Regular cardiac myocyte (primary cell): ENCODE results near the gene AHDC1. TPM values are rescaled to one million over a fixed set of nuclear protein-coding genes. Genes with fewer than 3 reads are reported as not detected.

Source experiments
- total RNA-seq: library from RNA; depleted of rRNA; stranded (reverse); fragments of >200 nt; gene quantifications from 2 replicates; pipeline ENCODE4 v1.2.3, GENCODE V29; 2014

Gene AHDC1
- 4.4 and 5.6 TPM in 2 replicates for total RNA-seq

DNA sequence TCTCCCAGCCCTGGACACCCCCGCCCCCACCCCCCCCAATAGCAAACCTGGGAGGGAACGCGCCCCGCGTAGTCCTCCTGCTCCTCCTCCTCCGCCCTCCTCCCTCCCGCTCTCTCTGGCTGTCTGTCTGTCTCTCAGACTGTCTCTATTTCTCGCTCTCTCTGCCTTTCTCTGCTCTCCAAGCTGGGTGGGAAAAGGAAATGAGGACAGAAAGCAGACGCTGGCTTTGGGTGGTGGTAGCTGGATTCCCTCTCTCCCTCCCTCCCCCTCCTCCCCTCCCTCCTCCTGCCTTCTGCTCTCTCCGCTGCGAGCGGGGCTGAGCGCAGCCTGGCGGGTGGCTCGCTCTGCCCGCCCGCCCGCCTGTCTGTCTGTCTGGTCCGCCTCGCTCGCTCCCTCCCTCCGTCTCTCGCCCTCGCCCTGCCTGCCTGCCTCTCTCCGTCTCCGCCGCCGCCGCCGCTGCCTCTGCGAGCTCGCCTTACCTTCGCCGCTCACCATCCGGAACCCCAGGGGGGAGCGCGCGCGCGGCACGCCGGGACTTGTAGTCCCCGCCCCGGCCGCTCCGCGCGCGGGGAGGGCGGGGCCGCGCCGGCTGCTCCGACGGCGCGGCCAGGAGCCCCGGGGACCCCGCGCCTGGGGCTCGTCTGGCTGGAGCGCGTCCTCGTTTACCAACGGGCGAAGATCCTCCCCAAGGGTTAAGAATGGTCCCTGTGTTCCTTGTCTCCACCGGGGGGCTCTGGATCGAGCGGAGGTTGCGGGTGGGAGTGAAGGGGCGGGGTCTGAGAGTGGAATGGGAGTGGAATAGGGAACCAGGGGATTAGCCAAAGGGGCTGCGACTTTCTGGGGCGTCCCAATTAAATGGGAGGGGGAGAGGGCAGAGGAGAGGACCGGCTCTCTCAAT lies at the start of gene AHDC1:
Gene AHDC1, minus strand, starts transcription at position 464 of the 898 bp plus-strand sequence. CDS start 52,029 bp downstream, outside the sequence.

DNA sequence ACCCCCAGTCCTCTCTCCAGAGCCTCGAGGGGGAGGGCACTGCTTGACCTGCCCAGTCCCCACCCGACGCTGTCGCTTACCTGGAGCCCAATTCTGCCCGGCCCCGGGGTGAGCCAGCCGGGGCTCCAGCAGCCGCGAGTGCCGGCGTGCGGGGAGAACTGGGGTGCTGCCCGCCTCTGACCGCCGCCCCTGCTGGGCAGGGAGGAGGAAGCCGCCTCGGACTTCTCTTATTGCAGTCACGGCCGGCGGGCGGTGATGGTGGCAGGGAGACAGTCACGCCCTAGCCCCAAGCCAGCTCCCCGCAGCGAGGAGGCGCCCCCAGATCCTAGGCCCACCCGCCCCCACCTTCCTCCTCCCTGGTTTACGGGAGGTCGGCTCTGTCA lies 31.0 kb upstream of the AHDC1 start, which contains the start of gene FGR:
Gene FGR, minus strand, starts transcription at position 201 of the 383 bp plus-strand sequence. CDS start 11,269 bp downstream, outside the sequence.

DNA sequence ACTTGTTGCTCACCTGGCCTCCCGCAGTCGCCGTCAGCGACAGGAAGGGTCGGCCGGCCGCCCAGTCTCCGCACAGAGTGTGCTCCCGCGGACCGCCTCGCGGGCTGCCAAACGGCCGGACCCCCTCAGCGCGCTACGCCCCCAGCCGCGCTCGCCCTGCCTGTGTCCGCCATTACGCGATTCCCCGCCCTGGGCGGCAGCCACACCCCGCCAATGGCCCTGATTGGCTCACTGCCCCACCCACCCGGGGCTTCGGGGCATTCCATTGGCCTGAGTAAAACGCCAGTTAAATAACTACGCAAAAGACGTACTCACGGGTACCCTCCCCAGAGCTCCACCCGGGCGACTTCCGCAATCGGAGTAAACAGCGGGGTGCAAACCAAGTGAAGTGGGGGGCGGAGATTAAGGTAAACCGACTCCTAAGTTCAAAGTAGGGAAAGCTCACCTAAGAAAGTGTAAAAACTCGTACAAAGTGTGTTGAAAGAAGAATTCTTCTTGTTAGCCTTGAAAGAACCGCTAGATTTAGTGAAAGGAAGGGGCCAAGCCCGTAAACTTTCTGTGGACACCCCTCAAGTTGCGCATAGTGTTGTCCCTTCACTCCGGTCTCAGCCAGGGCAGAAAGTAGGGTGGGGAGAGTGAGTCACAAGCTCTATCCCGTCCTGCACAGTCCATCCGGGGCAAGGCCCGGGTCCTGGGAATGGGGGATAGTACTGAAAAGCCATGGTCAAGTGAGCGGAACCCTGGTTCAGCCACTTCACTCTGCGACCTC lies 113.8 kb downstream of the AHDC1 start, which contains the start of gene WASF2:
Gene WASF2, minus strand, starts transcription at position 195 of the 769 bp plus-strand sequence. CDS start 61,277 bp downstream, outside the sequence.

Other genes with a start within 250 kb of the AHDC1 start
- 8.2 and 17.8 TPM in 2 replicates for gene MAP3K6, start 237.2 kb downstream of the AHDC1 start, total RNA-seq
- not detected in 2 replicates for gene FCN3, start 229.3 kb downstream of the AHDC1 start, total RNA-seq
- not detected in 2 replicates for gene CD164L2, start 220.8 kb downstream of the AHDC1 start, total RNA-seq
- gene GPR3, start 211.5 kb downstream of the AHDC1 start, total RNA-seq: 0.56 and 0.58 TPM in 2 replicates
- gene WASF2, start 114.0 kb downstream of the AHDC1 start, total RNA-seq: 13.5 and 14.2 TPM in 2 replicates
- under 0.01 TPM in 1 of 2 replicates, not detected in the other for gene FGR, start 31.0 kb upstream of the AHDC1 start, total RNA-seq
- gene IFI6, start 68.0 kb upstream of the AHDC1 start, total RNA-seq: 23.6 and 107 TPM in 2 replicates
- gene FAM76A, start 121.8 kb upstream of the AHDC1 start, total RNA-seq: 10.5 and 14.9 TPM in 2 replicates
- 60.8 and 97.8 TPM in 2 replicates for gene STX12, start 169.1 kb upstream of the AHDC1 start, total RNA-seq
- gene PPP1R8, start 226.6 kb upstream of the AHDC1 start, total RNA-seq: 37.2 and 54.4 TPM in 2 replicates